GM21737 (cell line): Measurements from ENCODE around the gene RNF175.

Experiments used
- ATAC-seq: cut with Tn5 transposase; IDR thresholded peaks from one replicate; pipeline ENCODE4 v1.9.1; 2021; ENCODE audit warnings: mild to moderate bottlenecking, moderate library complexity; ENCODE audit not compliant: unreplicated experiment

RNF175 gene

GRCh38 chr4:153759407-153760316, at the start of gene RNF175:
Gene RNF175 (minus strand): TSS chr4:153760024. CDS start chr4:153759862, 162 bp downstream.
- ATAC-seq, result no peak

GRCh38 chr4:153809307-153809706, 49.5 kb upstream of the RNF175 start:
- no peak for ATAC-seq

GRCh38 chr4:153808175-153808574, 48.4 kb upstream of the RNF175 start:
- no peak for ATAC-seq

- ATAC-seq, result no peak
Observed at GRCh38 chr4:153806073-153806472, 46.2 kb upstream of the RNF175 start.

- no peak for ATAC-seq
Observed at GRCh38 chr4:153804722-153805121, 44.9 kb upstream of the RNF175 start.

- ATAC-seq, result no peak
Observed at GRCh38 chr4:153799694-153800074, 39.9 kb upstream of the RNF175 start.

GRCh38 chr4:153798901-153799693, 39.3 kb upstream of the RNF175 start:
- ATAC-seq, result no peak

GRCh38 chr4:153798420-153798819, 38.6 kb upstream of the RNF175 start:
- ATAC-seq, result no peak

- no peak for ATAC-seq
Observed at GRCh38 chr4:153794006-153794405, 34.2 kb upstream of the RNF175 start.

GRCh38 chr4:153792618-153793247, 32.9 kb upstream of the RNF175 start:
- ATAC-seq, result no peak

GRCh38 chr4:153791746-153792617, 32.2 kb upstream of the RNF175 start:
- ATAC-seq, result no peak

GRCh38 chr4:153790962-153791551, 31.2 kb upstream of the RNF175 start:
- no peak for ATAC-seq

GRCh38 chr4:153790500-153790865, 30.7 kb upstream of the RNF175 start:
- ATAC-seq, result no peak

- ATAC-seq, result no peak
Observed at GRCh38 chr4:153789741-153790499, 30.1 kb upstream of the RNF175 start.

- no peak for ATAC-seq
Observed at GRCh38 chr4:153788413-153789276, 28.8 kb upstream of the RNF175 start, which contains the start of gene SFRP2. Gene SFRP2 (minus strand): TSS chr4:153789083. CDS start chr4:153788835, 248 bp downstream.

- ATAC-seq, result no peak
Observed at GRCh38 chr4:153788051-153788412, 28.2 kb upstream of the RNF175 start.

GRCh38 chr4:153787575-153787974, 27.8 kb upstream of the RNF175 start:
- ATAC-seq, result no peak

GRCh38 chr4:153787061-153787560, 27.3 kb upstream of the RNF175 start:
- no peak for ATAC-seq
